MM.1S (cell line): ENCODE data around the gene LSM5.

Experiments used
- CTCF ChIP-seq: fragments of 300-600 bp; sonication (generic); IDR thresholded peaks from 2 replicates; pipeline ENCODE4 v1.5.1; 2016; ENCODE audit warnings: antibody characterized with exemption, low read length, mixed read lengths
- EZH2 ChIP-seq: fragments of 300-600 bp; sonication (generic); optimal IDR thresholded peaks from 2 replicates; pipeline ENCODE3; 2017; ENCODE audit warnings: low read depth, mild to moderate bottlenecking, antibody characterized with exemption, low read length, mixed read lengths

GRCh38 chr7:32513210-32513609 is 23.0 kb upstream of the LSM5 start:
- TF ChIP-seq EZH2 (no peak), CTCF (no peak)
